ENCODE results near the gene SLC26A6.

SLC26A6 gene

GRCh38 chr3:48664313-48664644 lies 29.0 kb upstream of the SLC26A6 start:
- no peak overlapping the region for H3K9ac ChIP-seq
- no peaks in the 10 kb centered on the region for H3K79me2 ChIP-seq
- TF ChIP-seq, protein P1, sequence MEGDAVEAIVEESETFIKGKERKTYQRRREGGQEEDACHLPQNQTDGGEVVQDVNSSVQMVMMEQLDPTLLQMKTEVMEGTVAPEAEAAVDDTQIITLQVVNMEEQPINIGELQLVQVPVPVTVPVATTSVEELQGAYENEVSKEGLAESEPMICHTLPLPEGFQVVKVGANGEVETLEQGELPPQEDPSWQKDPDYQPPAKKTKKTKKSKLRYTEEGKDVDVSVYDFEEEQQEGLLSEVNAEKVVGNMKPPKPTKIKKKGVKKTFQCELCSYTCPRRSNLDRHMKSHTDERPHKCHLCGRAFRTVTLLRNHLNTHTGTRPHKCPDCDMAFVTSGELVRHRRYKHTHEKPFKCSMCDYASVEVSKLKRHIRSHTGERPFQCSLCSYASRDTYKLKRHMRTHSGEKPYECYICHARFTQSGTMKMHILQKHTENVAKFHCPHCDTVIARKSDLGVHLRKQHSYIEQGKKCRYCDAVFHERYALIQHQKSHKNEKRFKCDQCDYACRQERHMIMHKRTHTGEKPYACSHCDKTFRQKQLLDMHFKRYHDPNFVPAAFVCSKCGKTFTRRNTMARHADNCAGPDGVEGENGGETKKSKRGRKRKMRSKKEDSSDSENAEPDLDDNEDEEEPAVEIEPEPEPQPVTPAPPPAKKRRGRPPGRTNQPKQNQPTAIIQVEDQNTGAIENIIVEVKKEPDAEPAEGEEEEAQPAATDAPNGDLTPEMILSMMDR (IDR thresholded peaks at IDR 0.05), result no peak
- H3K36me3 ChIP-seq (ENCODE audit: control insufficient read depth, insufficient read depth, low read length), result no peaks in the 10 kb centered on the region
- H3K27ac ChIP-seq, result peak overlapping the region; percentile 91
- no peaks in the 10 kb centered on the region for H3K9me3 ChIP-seq (ENCODE audit: control insufficient read depth, low read length)
- H3K4me1 ChIP-seq, result peaks cover 2% of the 10 kb centered on the region
- peak overlapping the region; percentile 97 for H3K4me2 ChIP-seq (ENCODE audit: low read length)
- H2AFZ ChIP-seq, result no peak overlapping the region
- H3K27me3 ChIP-seq (ENCODE audit: control insufficient read depth, insufficient read depth, low read length), result no peaks in the 10 kb centered on the region
- no peak overlapping the region for H3K4me3 ChIP-seq (ENCODE audit: low read depth, low read length)

DNA sequence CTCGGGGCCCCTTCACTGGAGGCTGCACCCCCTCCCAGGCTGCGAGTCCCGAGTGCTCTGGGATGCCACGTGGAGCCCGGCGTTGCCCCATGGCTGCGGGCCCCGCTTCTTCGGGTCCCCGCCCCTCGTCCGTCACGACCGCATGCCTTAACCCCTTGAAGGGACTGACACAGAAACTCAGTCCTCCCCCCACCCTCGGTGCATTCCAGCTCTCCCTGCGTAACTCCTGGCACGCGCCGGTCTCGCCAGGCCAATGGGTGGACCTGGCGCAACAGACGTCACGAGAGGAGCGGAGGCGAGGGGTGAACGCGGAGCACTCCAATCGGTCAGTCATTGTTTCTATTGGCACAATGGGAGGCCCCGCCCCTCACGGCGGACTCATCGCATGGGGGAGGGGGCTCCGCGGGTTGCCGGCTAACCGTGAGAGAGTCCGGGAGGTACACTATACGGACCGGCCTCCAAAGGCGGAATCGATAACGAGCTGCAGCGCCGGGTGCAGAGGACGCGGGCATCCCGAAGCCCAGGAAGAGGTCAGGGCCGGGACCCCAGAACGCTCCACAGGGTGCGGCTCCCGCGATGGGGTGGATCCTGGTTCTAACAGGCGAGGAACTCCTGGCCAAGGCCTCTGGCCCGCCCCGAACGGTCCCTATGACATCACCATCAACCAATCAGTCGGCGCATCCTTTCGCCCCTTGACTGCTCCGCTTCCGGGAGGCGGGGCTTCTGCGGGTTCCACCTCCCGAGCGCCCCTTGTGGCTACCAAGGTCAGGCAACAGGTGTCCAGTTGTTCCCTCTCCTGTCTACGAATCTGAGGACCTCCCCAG lies 28.4 kb upstream of the SLC26A6 start:
- TF ChIP-seq, protein P1 (IDR thresholded peaks at IDR 0.05), result peak; percentile 87
- Histone ChIP-seq H3K9me3 (ENCODE audit: control insufficient read depth, low read length) (no peaks in the 10 kb centered on the region), H3K79me2 (no peaks in the 10 kb centered on the region), H3K27me3 (ENCODE audit: control insufficient read depth, insufficient read depth, low read length) (no peaks in the 10 kb centered on the region), H2AFZ (peak overlapping the region; percentile 65), H3K9ac (peak overlapping the region; percentile 57), H3K4me1 (peaks cover 2% of the 10 kb centered on the region), H3K36me3 (ENCODE audit: control insufficient read depth, insufficient read depth, low read length) (no peaks in the 10 kb centered on the region), H3K27ac (peak overlapping the region; percentile 91), H3K4me3 (ENCODE audit: low read depth, low read length) (peak overlapping the region; percentile 72), H3K4me2 (ENCODE audit: low read length) (peak overlapping the region; percentile 97)

DNA sequence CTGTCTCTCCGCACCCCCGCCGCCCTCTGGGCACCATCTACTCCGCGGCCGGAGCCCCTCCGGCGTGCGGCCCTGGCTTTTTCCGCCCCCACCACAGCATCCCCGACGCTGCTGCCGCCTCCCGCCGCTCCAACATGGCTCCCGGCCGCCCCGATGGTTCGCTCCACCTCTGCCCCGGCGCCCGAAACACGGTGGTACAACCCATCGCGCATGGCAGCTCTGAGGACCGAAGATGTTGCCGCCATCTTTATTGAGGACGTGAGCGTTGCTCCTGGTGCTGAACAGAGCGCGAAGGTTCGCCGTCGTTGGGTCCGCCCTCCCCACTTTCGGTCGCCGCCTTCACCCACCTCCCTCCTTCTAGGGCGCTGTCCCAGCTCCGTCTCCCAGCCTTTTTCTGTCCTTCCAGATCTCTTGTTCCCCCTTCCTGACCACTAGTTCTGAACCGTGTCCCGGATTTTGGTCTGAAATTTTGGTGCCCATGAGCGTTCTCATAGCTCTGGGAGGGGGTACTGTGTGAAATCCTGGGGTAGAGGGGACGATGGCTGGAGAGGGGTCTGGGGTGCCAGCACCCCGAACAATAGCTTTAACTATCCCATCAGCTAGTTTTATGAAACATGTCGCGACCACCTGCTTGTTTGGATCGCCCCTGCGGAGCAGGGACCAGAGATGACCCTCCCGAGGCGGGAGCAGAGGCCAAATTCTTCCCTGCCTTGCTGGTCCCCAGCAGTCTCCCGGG lies 27.7 kb upstream of the SLC26A6 start, which contains the start of gene CELSR3:
Gene CELSR3, minus strand, starts transcription at position 134 of the 736 bp plus-strand sequence. CDS start 252 bp downstream, outside the sequence.
- Histone ChIP-seq H3K4me1 (peaks cover 2% of the 10 kb centered on the region), H3K79me2 (peaks cover 2% of the 10 kb centered on the region), H3K4me3 (ENCODE audit: low read depth, low read length) (peak within 1 kb of the TSS; percentile 72), H3K9ac (peak within 1 kb of the TSS; percentile 57), H3K27me3 (ENCODE audit: control insufficient read depth, insufficient read depth, low read length) (no peaks in the 10 kb centered on the region), H2AFZ (peak within 1 kb of the TSS; percentile 65), H3K4me2 (ENCODE audit: low read length) (peak within 1 kb of the TSS; percentile 97), H3K36me3 (ENCODE audit: control insufficient read depth, insufficient read depth, low read length) (no peaks in the 10 kb centered on the region), H3K27ac (peak within 1 kb of the TSS; percentile 91), H3K9me3 (ENCODE audit: control insufficient read depth, low read length) (no peaks in the 10 kb centered on the region)
- TF ChIP-seq, protein P1 (IDR thresholded peaks at IDR 0.05), result no peak

GRCh38 chr3:48662145-48662752 lies 27.0 kb upstream of the SLC26A6 start:
- no peaks in the 10 kb centered on the region for H3K9me3 ChIP-seq (ENCODE audit: control insufficient read depth, low read length)
- no peak overlapping the region for H3K9ac ChIP-seq
- no peak overlapping the region for H3K4me2 ChIP-seq (ENCODE audit: low read length)
- H3K27ac ChIP-seq, result no peak overlapping the region
- H3K27me3 ChIP-seq (ENCODE audit: control insufficient read depth, insufficient read depth, low read length), result no peaks in the 10 kb centered on the region
- H3K4me1 ChIP-seq, result peaks cover 2% of the 10 kb centered on the region
- no peak overlapping the region for H3K4me3 ChIP-seq (ENCODE audit: low read depth, low read length)
- TF ChIP-seq, protein P1 (IDR thresholded peaks at IDR 0.05), result no peak
- H3K36me3 ChIP-seq (ENCODE audit: control insufficient read depth, insufficient read depth, low read length), result no peaks in the 10 kb centered on the region
- peaks cover 2% of the 10 kb centered on the region for H3K79me2 ChIP-seq
- peak overlapping the region; percentile 58 for H2AFZ ChIP-seq

Measured in parathyroid adenoma (tissue), 2 donors.